Measurements from ENCODE around the gene PRICKLE1. TPM values are rescaled to one million over a fixed set of nuclear protein-coding genes. Genes with fewer than 3 reads are reported as not detected.

Gene PRICKLE1
- polyA plus RNA-seq, 1 donor (not counting 4 experiments of a cell fraction or from before 2014, with no cell fraction given), result 3.5 TPM

DNA sequence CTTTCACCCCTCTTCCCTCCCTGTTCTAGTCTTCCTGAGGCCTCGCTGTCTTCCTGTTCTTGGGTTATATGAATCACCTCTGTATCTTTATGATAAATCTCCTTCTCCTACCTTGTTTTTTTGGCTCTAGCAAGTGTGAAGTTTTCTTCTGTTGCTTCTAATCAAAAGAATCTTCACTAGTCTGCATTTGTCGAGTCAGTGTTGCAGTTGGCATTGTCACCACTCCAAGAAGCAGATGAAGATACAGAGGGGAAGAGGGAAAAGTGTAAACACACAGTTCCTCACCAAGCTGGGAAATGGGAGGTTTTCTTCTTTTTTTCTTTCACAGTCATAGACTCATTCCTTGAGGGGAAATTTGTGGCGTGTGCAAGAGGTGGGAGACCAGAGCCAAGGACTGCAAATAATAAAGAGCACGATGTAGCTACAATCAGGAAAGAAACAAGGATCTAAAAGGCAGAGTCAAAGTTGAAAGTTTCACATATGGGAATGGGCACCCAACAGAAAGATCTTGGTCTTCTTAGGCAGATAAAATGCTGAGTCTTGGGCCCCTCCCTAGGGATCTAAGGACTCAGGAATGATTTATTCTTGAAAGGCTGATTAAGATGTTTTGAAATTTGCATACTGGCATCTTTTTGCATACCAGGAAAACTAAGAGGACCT, 22.2 kb upstream of the PRICKLE1 start:
- Histone ChIP-seq H3K79me2 (ENCODE audit: control insufficient read depth, insufficient read depth, low read length) (no peaks in the 10 kb centered on the region), H3K9ac (ENCODE audit: control insufficient read depth, extremely low read depth, insufficient read depth, low read length) (no peak overlapping the region), H3K4me2 (ENCODE audit: control insufficient read depth, extremely low read depth, insufficient read depth, low read depth, low read length) (no peak overlapping the region), H3K36me3 (ENCODE audit: control insufficient read depth in 2 of 2, extremely low read depth in 1 of 2, insufficient read depth in 2 of 2, low read length in 2 of 2) (no peaks in the 10 kb centered on the region), H2AFZ (ENCODE audit: control insufficient read depth, low read length) (peak overlapping the region; percentile 8), H3K27me3 (ENCODE audit: control insufficient read depth, extremely low read depth, insufficient read depth, low read length) (no peaks in the 10 kb centered on the region), H4K20me1 (ENCODE audit: control insufficient read depth, extremely low read depth, insufficient read depth, low read length) (no peaks in the 10 kb centered on the region), H3K9me1 (ENCODE audit: control insufficient read depth, extremely low read depth, insufficient read depth, low read length) (no peaks in the 10 kb centered on the region), H3K4me3 (ENCODE audit: control insufficient read depth in 2 of 3, extremely low read depth in 1 of 3, insufficient read depth in 2 of 3, low read depth in 1 of 3, low read length in 3 of 3) (no peak overlapping the region), H3K27ac (ENCODE audit: control insufficient read depth, insufficient read depth, low read length) (no peak overlapping the region), H3K9me3 (ENCODE audit: control insufficient read depth, low read depth, low read length) (no peaks in the 10 kb centered on the region), H3K4me1 (ENCODE audit: control insufficient read depth, extremely low read depth, insufficient read depth, low read length) (peaks cover 3% of the 10 kb centered on the region)
- FAIRE-seq, result no peak
- DNase-seq (ENCODE audit: low read depth, low spot score), result no peak
- TF ChIP-seq, protein P1, sequence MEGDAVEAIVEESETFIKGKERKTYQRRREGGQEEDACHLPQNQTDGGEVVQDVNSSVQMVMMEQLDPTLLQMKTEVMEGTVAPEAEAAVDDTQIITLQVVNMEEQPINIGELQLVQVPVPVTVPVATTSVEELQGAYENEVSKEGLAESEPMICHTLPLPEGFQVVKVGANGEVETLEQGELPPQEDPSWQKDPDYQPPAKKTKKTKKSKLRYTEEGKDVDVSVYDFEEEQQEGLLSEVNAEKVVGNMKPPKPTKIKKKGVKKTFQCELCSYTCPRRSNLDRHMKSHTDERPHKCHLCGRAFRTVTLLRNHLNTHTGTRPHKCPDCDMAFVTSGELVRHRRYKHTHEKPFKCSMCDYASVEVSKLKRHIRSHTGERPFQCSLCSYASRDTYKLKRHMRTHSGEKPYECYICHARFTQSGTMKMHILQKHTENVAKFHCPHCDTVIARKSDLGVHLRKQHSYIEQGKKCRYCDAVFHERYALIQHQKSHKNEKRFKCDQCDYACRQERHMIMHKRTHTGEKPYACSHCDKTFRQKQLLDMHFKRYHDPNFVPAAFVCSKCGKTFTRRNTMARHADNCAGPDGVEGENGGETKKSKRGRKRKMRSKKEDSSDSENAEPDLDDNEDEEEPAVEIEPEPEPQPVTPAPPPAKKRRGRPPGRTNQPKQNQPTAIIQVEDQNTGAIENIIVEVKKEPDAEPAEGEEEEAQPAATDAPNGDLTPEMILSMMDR (optimal IDR thresholded peaks at IDR 0.05 in 1 of 3, IDR thresholded peaks at IDR 0.05 in 1 of 3, conservative IDR thresholded peaks at IDR 0.05 in 1 of 3; ENCODE audit: extremely low read depth in 1 of 3, insufficient read depth in 2 of 3, low read length in 3 of 3), result no peak
- TF ChIP-seq EZH2 (IDR thresholded peaks at IDR 0.05; ENCODE audit: low read length), result no peak
- dilution Hi-C loops (cut with MboI; ENCODE audit: extremely low pct_ligation_motif_present, low sequenced_read_pairs), result no loop called here

DNA sequence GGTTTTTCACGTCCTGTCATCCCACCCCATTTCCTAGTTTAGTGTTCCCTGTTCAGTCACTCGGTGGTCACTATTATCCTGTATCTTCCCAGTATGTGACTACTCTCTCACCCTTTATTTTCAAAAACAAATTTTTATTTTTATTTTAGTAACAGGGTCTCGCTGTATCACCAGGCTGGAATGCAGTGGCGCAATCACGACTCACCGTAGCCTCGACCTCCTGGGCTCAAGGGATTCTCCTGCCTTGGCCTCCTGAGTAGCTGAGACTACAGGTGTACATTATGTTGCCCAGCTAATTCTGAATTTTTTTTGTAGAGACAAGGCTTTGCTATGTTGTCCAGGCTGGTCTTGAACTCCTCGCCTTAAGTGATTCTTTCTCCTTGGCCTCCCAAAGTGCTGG, 20.1 kb upstream of the PRICKLE1 start:
- no peaks in the 10 kb centered on the region for H4K20me1 ChIP-seq (ENCODE audit: control insufficient read depth, extremely low read depth, insufficient read depth, low read length)
- H3K27ac ChIP-seq (ENCODE audit: control insufficient read depth, insufficient read depth, low read length), result no peak overlapping the region
- no peaks in the 10 kb centered on the region for H3K9me1 ChIP-seq (ENCODE audit: control insufficient read depth, extremely low read depth, insufficient read depth, low read length)
- H3K9ac ChIP-seq (ENCODE audit: control insufficient read depth, extremely low read depth, insufficient read depth, low read length), result no peak overlapping the region
- no peak overlapping the region for H3K4me2 ChIP-seq (ENCODE audit: control insufficient read depth, extremely low read depth, insufficient read depth, low read depth, low read length)
- H3K9me3 ChIP-seq (ENCODE audit: control insufficient read depth, low read depth, low read length), result no peaks in the 10 kb centered on the region
- no peak overlapping the region for H2AFZ ChIP-seq (ENCODE audit: control insufficient read depth, low read length)
- dilution Hi-C loops (cut with MboI; ENCODE audit: extremely low pct_ligation_motif_present, low sequenced_read_pairs), result no loop called here
- no peaks in the 10 kb centered on the region for H3K79me2 ChIP-seq (ENCODE audit: control insufficient read depth, insufficient read depth, low read length)
- no peaks in the 10 kb centered on the region for H3K36me3 ChIP-seq (ENCODE audit: control insufficient read depth in 2 of 2, extremely low read depth in 1 of 2, insufficient read depth in 2 of 2, low read length in 2 of 2)
- no peaks in the 10 kb centered on the region for H3K27me3 ChIP-seq (ENCODE audit: control insufficient read depth, extremely low read depth, insufficient read depth, low read length)
- no peak for DNase-seq (ENCODE audit: low read depth, low spot score)
- FAIRE-seq, result no peak
- H3K4me3 ChIP-seq (ENCODE audit: control insufficient read depth in 2 of 3, extremely low read depth in 1 of 3, insufficient read depth in 2 of 3, low read depth in 1 of 3, low read length in 3 of 3), result no peak overlapping the region
- TF ChIP-seq EZH2 (IDR thresholded peaks at IDR 0.05; ENCODE audit: low read length), result no peak
- TF ChIP-seq, protein P1 (optimal IDR thresholded peaks at IDR 0.05 in 1 of 3, IDR thresholded peaks at IDR 0.05 in 1 of 3, conservative IDR thresholded peaks at IDR 0.05 in 1 of 3; ENCODE audit: extremely low read depth in 1 of 3, insufficient read depth in 2 of 3, low read length in 3 of 3), result no peak
- H3K4me1 ChIP-seq (ENCODE audit: control insufficient read depth, extremely low read depth, insufficient read depth, low read length), result peaks cover 3% of the 10 kb centered on the region
